Chondrocyte (in vitro differentiated cells): ENCODE data around the gene XCL1. TPM values are rescaled to one million over a fixed set of nuclear protein-coding genes. Genes with fewer than 3 reads are reported as not detected.

ENCODE experiments used
- DNase-seq: peaks from one replicate; pipeline ENCODE4 v3.0.0; 2021; ENCODE audit warnings: mixed read lengths, low spot score
- H3K27ac Mint-ChIP-seq: one replicate; pipeline ENCODE4 v1.8.0; 2021; ENCODE audit warnings: mild to moderate bottlenecking, moderate library complexity, mixed read lengths; ENCODE audit not compliant: unreplicated experiment
- H3K27me3 Mint-ChIP-seq: 2 replicates; pipeline ENCODE4 v1.8.0; 2021; ENCODE audit warnings: low read depth, mixed read lengths
- H3K36me3 Mint-ChIP-seq: 2 replicates; pipeline ENCODE4 v1.8.0; 2021; ENCODE audit warnings: low read depth, mixed read lengths
- H3K4me1 Mint-ChIP-seq: 2 replicates; pipeline ENCODE4 v1.8.0; 2021; ENCODE audit warnings: low read depth, mild to moderate bottlenecking, mixed read lengths
- H3K4me3 Mint-ChIP-seq: one replicate; pipeline ENCODE4 v1.8.0; 2021; ENCODE audit warnings: mild to moderate bottlenecking, moderate library complexity, mixed read lengths; ENCODE audit not compliant: unreplicated experiment
- H3K9me3 Mint-ChIP-seq: 2 replicates; pipeline ENCODE4 v1.8.0; 2021; ENCODE audit warnings: low read depth, mixed read lengths
- total RNA-seq: library from RNA; stranded (reverse); gene quantifications from 3 replicates; pipeline ENCODE4 v1.2.1, GENCODE V29; 2021
- TF ChIP-seq, protein P1 (sequence below): fragments of 200-600 bp; sonication (generic); IDR thresholded peaks from 2 replicates; pipeline ENCODE4 v1.5.0; 2021; ENCODE audit warnings: antibody characterized with exemption, mild to moderate bottlenecking, moderate library complexity

XCL1 gene
- total RNA-seq, 1 donor from 2014 or later = 0.25 TPM

DNA sequence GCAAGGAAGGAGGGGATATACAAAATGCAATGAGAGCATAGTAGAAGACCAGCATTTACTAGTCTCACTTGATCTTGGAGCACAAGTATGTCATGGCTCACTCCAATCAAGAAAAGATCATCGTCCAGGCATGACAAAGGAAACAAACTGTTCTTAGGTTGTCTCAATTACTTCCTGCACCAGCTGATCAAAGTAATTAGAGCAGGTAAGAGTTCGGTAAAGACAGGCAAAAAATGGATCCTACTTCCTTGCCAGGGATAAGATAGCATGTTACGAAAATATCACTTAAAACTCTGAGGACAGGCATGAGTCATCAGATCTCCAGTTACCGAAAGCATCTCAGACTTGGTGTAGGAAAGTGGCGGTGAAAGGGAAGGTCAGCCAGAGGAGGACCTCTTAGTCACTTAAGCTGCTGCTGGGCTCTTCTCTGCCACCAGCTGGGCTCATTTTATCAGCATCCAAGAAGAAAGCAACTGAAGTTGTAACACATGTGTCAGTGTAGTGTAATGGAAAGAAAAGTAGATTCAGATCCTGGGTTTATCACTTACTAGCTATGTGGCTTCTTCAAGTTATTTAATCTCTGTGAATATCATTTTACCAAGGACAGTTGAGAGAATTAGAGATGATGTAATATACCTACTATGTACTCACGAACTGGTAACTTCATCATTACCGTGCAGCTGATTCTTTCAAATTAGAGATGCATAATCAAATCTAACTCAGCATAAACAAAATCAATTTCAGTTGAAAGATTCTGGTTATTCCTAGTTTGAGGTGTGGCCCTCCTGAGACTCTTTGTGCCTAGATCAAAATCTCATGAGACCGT is 46.8 kb downstream of the XCL1 start:
- DNase-seq = no peak
- TF ChIP-seq, protein P1, sequence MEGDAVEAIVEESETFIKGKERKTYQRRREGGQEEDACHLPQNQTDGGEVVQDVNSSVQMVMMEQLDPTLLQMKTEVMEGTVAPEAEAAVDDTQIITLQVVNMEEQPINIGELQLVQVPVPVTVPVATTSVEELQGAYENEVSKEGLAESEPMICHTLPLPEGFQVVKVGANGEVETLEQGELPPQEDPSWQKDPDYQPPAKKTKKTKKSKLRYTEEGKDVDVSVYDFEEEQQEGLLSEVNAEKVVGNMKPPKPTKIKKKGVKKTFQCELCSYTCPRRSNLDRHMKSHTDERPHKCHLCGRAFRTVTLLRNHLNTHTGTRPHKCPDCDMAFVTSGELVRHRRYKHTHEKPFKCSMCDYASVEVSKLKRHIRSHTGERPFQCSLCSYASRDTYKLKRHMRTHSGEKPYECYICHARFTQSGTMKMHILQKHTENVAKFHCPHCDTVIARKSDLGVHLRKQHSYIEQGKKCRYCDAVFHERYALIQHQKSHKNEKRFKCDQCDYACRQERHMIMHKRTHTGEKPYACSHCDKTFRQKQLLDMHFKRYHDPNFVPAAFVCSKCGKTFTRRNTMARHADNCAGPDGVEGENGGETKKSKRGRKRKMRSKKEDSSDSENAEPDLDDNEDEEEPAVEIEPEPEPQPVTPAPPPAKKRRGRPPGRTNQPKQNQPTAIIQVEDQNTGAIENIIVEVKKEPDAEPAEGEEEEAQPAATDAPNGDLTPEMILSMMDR = peak; percentile 62
- no peaks in the 10 kb centered on the region for H3K27me3 Mint-ChIP-seq
- no peak overlapping the region for H3K4me3 Mint-ChIP-seq
- H3K27ac Mint-ChIP-seq = peak overlapping the region; percentile 81
- H3K9me3 Mint-ChIP-seq = no peaks in the 10 kb centered on the region
- peaks cover 36% of the 10 kb centered on the region for H3K4me1 Mint-ChIP-seq
- H3K36me3 Mint-ChIP-seq = no peaks in the 10 kb centered on the region

GRCh38 chr1:168623831-168624230 is 47.4 kb downstream of the XCL1 start:
- Mint-ChIP-seq H3K36me3 (no peaks in the 10 kb centered on the region), H3K27me3 (no peaks in the 10 kb centered on the region), H3K27ac (peak overlapping the region; percentile 81), H3K4me1 (peaks cover 41% of the 10 kb centered on the region), H3K4me3 (no peak overlapping the region), H3K9me3 (no peaks in the 10 kb centered on the region)
- TF ChIP-seq, protein P1 = no peak
- DNase-seq = no peak

GRCh38 chr1:168626326-168626725 is 49.9 kb downstream of the XCL1 start:
- Mint-ChIP-seq H3K27me3 (no peaks in the 10 kb centered on the region), H3K4me3 (no peak overlapping the region), H3K4me1 (peaks cover 52% of the 10 kb centered on the region), H3K27ac (no peak overlapping the region), H3K36me3 (peaks cover 2% of the 10 kb centered on the region), H3K9me3 (no peaks in the 10 kb centered on the region)
- DNase-seq = no peak
- TF ChIP-seq, protein P1 = no peak

- DNase-seq = no peak
- peaks cover 51% of the 10 kb centered on the region for H3K4me1 Mint-ChIP-seq
- no peaks in the 10 kb centered on the region for H3K27me3 Mint-ChIP-seq
- no peak overlapping the region for H3K27ac Mint-ChIP-seq
- no peak overlapping the region for H3K4me3 Mint-ChIP-seq
- H3K36me3 Mint-ChIP-seq = peaks cover 2% of the 10 kb centered on the region
- TF ChIP-seq, protein P1 = no peak
- H3K9me3 Mint-ChIP-seq = no peaks in the 10 kb centered on the region
These were observed 51.0 kb downstream of the XCL1 start for GRCh38 chr1:168627370-168627769.

GRCh38 chr1:168628807-168629206 is 52.4 kb downstream of the XCL1 start:
- no peak for DNase-seq
- Mint-ChIP-seq H3K27ac (peak overlapping the region; percentile 29), H3K4me1 (peaks cover 36% of the 10 kb centered on the region), H3K36me3 (peaks cover 3% of the 10 kb centered on the region), H3K4me3 (no peak overlapping the region), H3K27me3 (no peaks in the 10 kb centered on the region), H3K9me3 (no peaks in the 10 kb centered on the region)
- TF ChIP-seq, protein P1 = no peak
